Measurements from ENCODE around the gene L1TD1.
A peak's percentile ranks its signal among the peaks of the same experiment; 100 is the strongest.

The L1TD1 gene

GRCh38 chr1:62221171-62221570 lies 26.5 kb downstream of the L1TD1 start (continued):
- no peak for TF ChIP-seq HOXA7 (CRISPR knock-in tag; IDR thresholded peaks at IDR 0.05; ENCODE audit: borderline replicate concordance)
- TF ChIP-seq ZNF768 (tag by site-specific recombination; IDR thresholded peaks at IDR 0.05) = no peak
- no peak for TF ChIP-seq MYNN (tag by site-specific recombination; IDR thresholded peaks at IDR 0.05; ENCODE audit: borderline replicate concordance)
- no peak for TF ChIP-seq ZNF202 (tag by site-specific recombination; IDR thresholded peaks at IDR 0.05; ENCODE audit: borderline replicate concordance)
- no peak for TF ChIP-seq ZNF121 (tag by site-specific recombination; IDR thresholded peaks at IDR 0.05)
- no peak for TF ChIP-seq ZNF292 (tag by site-specific recombination; IDR thresholded peaks at IDR 0.05; ENCODE audit: borderline replicate concordance, low read depth)

- Histone ChIP-seq H3K9me3 (ENCODE audit: control insufficient read depth, insufficient read depth, low read depth, low read length) (no peaks in the 10 kb centered on the region), H3K36me3 (ENCODE audit: control insufficient read depth in 2 of 2, insufficient read depth in 1 of 2, low read length in 2 of 2) (no peaks in the 10 kb centered on the region), H3K27ac (ENCODE audit: extremely low read depth, low read depth, low read length) (no peak overlapping the region), H3K4me3 (ENCODE audit: low read depth, low read length) (no peak overlapping the region), H3K4me1 (ENCODE audit: control insufficient read depth, insufficient read depth, low read length) (no peaks in the 10 kb centered on the region)
- CTCF ChIA-PET = no interaction called here
- POLR2A ChIA-PET = no interaction called here
- TF ChIP-seq ZNF521 (tag by site-specific recombination; IDR thresholded peaks at IDR 0.05) = no peak
- TF ChIP-seq ZNF558 (tag by site-specific recombination; IDR thresholded peaks at IDR 0.05) = no peak
These were observed 27.7 kb downstream of the L1TD1 start for GRCh38 chr1:62222321-62222720.

GRCh38 chr1:62224182-62224581 lies 29.5 kb downstream of the L1TD1 start:
- no peaks in the 10 kb centered on the region for H3K36me3 ChIP-seq (ENCODE audit: control insufficient read depth in 2 of 2, insufficient read depth in 1 of 2, low read length in 2 of 2)
- ChIA-PET POLR2A (no interaction called here), CTCF (no interaction called here)
- TF ChIP-seq ZNF398 (tag by site-specific recombination; IDR thresholded peaks at IDR 0.05) (no peak), ZNF692 (tag by site-specific recombination; IDR thresholded peaks at IDR 0.05) (0 out of 2 replicates have a peak, but pooled peaks have one; percentile 49)
- no peaks in the 10 kb centered on the region for H3K9me3 ChIP-seq (ENCODE audit: control insufficient read depth, insufficient read depth, low read depth, low read length)
- H3K27ac ChIP-seq (ENCODE audit: extremely low read depth, low read depth, low read length) = no peak overlapping the region
- H3K4me3 ChIP-seq (ENCODE audit: low read depth, low read length) = no peak overlapping the region
- H3K4me1 ChIP-seq (ENCODE audit: control insufficient read depth, insufficient read depth, low read length) = no peaks in the 10 kb centered on the region

- no peak overlapping the region for H3K27ac ChIP-seq (ENCODE audit: extremely low read depth, low read depth, low read length)
- ChIA-PET CTCF (interaction anchor here (2.1 kb wide), 1 partner anchor 52 kb away, joined by 7 read pairs; no protein-coding TSS in a partner anchor), POLR2A (no interaction called here)
- no peaks in the 10 kb centered on the region for H3K9me3 ChIP-seq (ENCODE audit: control insufficient read depth, insufficient read depth, low read depth, low read length)
- TF ChIP-seq, protein P1, sequence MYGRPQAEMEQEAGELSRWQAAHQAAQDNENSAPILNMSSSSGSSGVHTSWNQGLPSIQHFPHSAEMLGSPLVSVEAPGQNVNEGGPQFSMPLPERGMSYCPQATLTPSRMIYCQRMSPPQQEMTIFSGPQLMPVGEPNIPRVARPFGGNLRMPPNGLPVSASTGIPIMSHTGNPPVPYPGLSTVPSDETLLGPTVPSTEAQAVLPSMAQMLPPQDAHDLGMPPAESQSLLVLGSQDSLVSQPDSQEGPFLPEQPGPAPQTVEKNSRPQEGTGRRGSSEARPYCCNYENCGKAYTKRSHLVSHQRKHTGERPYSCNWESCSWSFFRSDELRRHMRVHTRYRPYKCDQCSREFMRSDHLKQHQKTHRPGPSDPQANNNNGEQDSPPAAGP (tag by site-specific recombination; IDR thresholded peaks at IDR 0.05) = no peak
- TF ChIP-seq ZNF549 (tag by site-specific recombination; IDR thresholded peaks at IDR 0.05) = no peak
- TF ChIP-seq KLF10 (tag by site-specific recombination; IDR thresholded peaks at IDR 0.05) = no peak
- TF ChIP-seq ZNF510 (tag by site-specific recombination; IDR thresholded peaks at IDR 0.05; ENCODE audit: insufficient replicate concordance) = no peak
- TF ChIP-seq, protein P2, sequence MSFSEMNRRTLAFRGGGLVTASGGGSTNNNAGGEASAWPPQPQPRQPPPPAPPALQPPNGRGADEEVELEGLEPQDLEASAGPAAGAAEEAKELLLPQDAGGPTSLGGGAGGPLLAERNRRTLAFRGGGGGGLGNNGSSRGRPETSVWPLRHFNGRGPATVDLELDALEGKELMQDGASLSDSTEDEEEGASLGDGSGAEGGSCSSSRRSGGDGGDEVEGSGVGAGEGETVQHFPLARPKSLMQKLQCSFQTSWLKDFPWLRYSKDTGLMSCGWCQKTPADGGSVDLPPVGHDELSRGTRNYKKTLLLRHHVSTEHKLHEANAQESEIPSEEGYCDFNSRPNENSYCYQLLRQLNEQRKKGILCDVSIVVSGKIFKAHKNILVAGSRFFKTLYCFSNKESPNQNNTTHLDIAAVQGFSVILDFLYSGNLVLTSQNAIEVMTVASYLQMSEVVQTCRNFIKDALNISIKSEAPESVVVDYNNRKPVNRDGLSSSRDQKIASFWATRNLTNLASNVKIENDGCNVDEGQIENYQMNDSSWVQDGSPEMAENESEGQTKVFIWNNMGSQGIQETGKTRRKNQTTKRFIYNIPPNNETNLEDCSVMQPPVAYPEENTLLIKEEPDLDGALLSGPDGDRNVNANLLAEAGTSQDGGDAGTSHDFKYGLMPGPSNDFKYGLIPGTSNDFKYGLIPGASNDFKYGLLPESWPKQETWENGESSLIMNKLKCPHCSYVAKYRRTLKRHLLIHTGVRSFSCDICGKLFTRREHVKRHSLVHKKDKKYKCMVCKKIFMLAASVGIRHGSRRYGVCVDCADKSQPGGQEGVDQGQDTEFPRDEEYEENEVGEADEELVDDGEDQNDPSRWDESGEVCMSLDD (tag by site-specific recombination; IDR thresholded peaks at IDR 0.05) = no peak
- no peak overlapping the region for H3K4me3 ChIP-seq (ENCODE audit: low read depth, low read length)
- H3K36me3 ChIP-seq (ENCODE audit: control insufficient read depth in 2 of 2, insufficient read depth in 1 of 2, low read length in 2 of 2) = no peaks in the 10 kb centered on the region
- 0 out of 2 replicates have a peak, but pooled peaks cover 2% of the 10 kb centered on the region for H3K4me1 ChIP-seq (ENCODE audit: control insufficient read depth, insufficient read depth, low read length)
These were observed 32.8 kb downstream of the L1TD1 start for GRCh38 chr1:62227496-62227895.
